KMS-11 (cell line): ENCODE data around the gene CLIC3.

Experiments
- H2AFZ ChIP-seq: fragments of 200-600 bp; sonication (generic); 2 replicates; pipeline ENCODE4 v1.6.1; 2016; ENCODE audit warnings: antibody characterized with exemption, mixed run types, low read depth
- H3K27ac ChIP-seq: fragments of 200-600 bp; sonication (generic); 2 replicates; pipeline ENCODE4 v1.6.1; 2016; ENCODE audit warnings: mild to moderate bottlenecking, mixed run types
- H3K27me3 ChIP-seq: fragments of 200-600 bp; sonication (generic); 2 replicates; pipeline ENCODE4 v1.6.1; 2017; ENCODE audit warnings: mild to moderate bottlenecking, low read depth, mixed run types, moderate library complexity; ENCODE audit not compliant: insufficient read depth
- H3K36me3 ChIP-seq: fragments of 200-600 bp; sonication (generic); 2 replicates; pipeline ENCODE4 v1.6.1; 2017; ENCODE audit warnings: mild to moderate bottlenecking, mixed run types; ENCODE audit not compliant: insufficient read depth
- H3K4me1 ChIP-seq: fragments of 200-600 bp; sonication (generic); 2 replicates; pipeline ENCODE4 v1.6.1; 2016; ENCODE audit warnings: mild to moderate bottlenecking, low read depth, mixed run types; ENCODE audit not compliant: poor library complexity, severe bottlenecking
- H3K4me2 ChIP-seq: fragments of 200-600 bp; sonication (generic); 2 replicates; pipeline ENCODE4 v1.7.0; 2016; ENCODE audit warnings: mild to moderate bottlenecking, mixed run types
- H3K4me3 ChIP-seq: fragments of 200-600 bp; sonication (generic); IDR thresholded peaks from 2 replicates; pipeline ENCODE4 v1.6.1; 2017; ENCODE audit warnings: low read depth, low read length, mixed read lengths; ENCODE audit not compliant: insufficient read depth
- H3K79me2 ChIP-seq: fragments of 200-600 bp; sonication (generic); 2 replicates; pipeline ENCODE4 v1.6.1; 2016; ENCODE audit warnings: low read depth, mixed run types; ENCODE audit not compliant: insufficient read depth
- H3K9ac ChIP-seq: fragments of 200-600 bp; sonication (generic); 2 replicates; pipeline ENCODE4 v1.6.1; 2016; ENCODE audit warnings: mild to moderate bottlenecking, mixed run types
- H4K20me1 ChIP-seq: fragments of 200-600 bp; sonication (generic); 2 replicates; pipeline ENCODE4 v1.6.1; 2016; ENCODE audit warnings: mild to moderate bottlenecking, mixed run types; ENCODE audit not compliant: insufficient read depth
- TF ChIP-seq, protein P1 (sequence below): fragments of 200-600 bp; sonication (generic); conservative IDR thresholded peaks from 2 replicates; pipeline ENCODE4 v1.6.1; 2017; ENCODE audit warnings: low read depth, mild to moderate bottlenecking, antibody characterized with exemption, low read length, moderate library complexity, mixed read lengths

Gene CLIC3

GRCh38 chr9:137018761-137019559, 22.6 kb upstream of the CLIC3 start:
- Histone ChIP-seq H3K4me2 (no peak overlapping the region), H3K79me2 (no peaks in the 10 kb centered on the region), H2AFZ (no peak overlapping the region), H3K4me3 (no peak overlapping the region), H3K9ac (no peak overlapping the region), H3K27ac (no peak overlapping the region), H3K4me1 (peaks cover 4% of the 10 kb centered on the region), H3K27me3 (peaks cover 5% of the 10 kb centered on the region; the same call in 1 of the 2 replicates), H4K20me1 (no peaks in the 10 kb centered on the region), H3K36me3 (no peaks in the 10 kb centered on the region)
- TF ChIP-seq, protein P1, sequence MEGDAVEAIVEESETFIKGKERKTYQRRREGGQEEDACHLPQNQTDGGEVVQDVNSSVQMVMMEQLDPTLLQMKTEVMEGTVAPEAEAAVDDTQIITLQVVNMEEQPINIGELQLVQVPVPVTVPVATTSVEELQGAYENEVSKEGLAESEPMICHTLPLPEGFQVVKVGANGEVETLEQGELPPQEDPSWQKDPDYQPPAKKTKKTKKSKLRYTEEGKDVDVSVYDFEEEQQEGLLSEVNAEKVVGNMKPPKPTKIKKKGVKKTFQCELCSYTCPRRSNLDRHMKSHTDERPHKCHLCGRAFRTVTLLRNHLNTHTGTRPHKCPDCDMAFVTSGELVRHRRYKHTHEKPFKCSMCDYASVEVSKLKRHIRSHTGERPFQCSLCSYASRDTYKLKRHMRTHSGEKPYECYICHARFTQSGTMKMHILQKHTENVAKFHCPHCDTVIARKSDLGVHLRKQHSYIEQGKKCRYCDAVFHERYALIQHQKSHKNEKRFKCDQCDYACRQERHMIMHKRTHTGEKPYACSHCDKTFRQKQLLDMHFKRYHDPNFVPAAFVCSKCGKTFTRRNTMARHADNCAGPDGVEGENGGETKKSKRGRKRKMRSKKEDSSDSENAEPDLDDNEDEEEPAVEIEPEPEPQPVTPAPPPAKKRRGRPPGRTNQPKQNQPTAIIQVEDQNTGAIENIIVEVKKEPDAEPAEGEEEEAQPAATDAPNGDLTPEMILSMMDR: no peak

DNA sequence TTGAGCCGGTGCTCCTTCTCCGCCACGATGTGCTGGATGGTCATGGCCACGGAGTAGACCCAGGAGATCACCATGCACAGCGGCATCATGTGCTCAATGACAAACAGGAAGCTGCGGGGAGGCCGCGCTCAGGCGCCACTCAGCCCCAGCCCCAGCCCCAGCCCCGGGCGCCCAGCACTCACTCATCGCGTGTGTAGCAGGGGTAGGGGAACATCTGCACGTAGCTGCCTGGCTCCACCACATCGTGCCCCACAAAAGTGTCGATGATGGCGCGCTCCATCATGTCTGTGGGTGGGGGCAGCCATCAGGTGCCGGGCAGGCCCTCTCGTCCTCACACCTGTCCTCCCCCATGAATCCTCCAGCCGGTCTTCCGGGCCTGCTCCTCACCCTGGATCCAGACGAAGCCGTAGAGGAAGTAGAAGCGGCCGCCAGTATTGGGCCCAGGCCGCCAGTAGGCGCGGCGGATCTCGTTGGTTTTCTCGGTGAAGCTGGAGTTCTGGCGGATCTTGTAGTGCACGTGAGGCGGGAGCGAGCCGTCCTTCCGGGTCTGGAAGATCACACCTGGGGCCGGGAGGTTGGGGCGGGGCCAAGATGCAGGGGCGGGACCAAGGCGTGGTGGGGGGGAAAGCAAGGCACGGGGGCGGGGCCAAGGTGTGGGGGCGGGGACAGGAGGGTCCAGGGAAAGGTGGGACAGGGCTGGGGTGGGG, 21.6 kb upstream of the CLIC3 start:
- Histone ChIP-seq H2AFZ (no peak overlapping the region), H3K4me3 (no peak overlapping the region), H3K4me2 (no peak overlapping the region), H3K4me1 (peaks cover 4% of the 10 kb centered on the region), H4K20me1 (no peaks in the 10 kb centered on the region), H3K9ac (no peak overlapping the region), H3K27ac (no peak overlapping the region), H3K36me3 (no peaks in the 10 kb centered on the region), H3K79me2 (no peaks in the 10 kb centered on the region), H3K27me3 (peaks cover 5% of the 10 kb centered on the region; the same call in 1 of the 2 replicates)
- TF ChIP-seq, protein P1: no peak

- Histone ChIP-seq H3K4me1 (no peaks in the 10 kb centered on the region), H2AFZ (no peak overlapping the region), H3K4me3 (no peak overlapping the region), H3K4me2 (no peak overlapping the region), H3K27ac (no peak overlapping the region), H3K9ac (no peak overlapping the region), H3K36me3 (no peaks in the 10 kb centered on the region), H3K27me3 (peaks cover 5% of the 10 kb centered on the region; the same call in 1 of the 2 replicates), H4K20me1 (no peaks in the 10 kb centered on the region), H3K79me2 (no peaks in the 10 kb centered on the region)
- TF ChIP-seq, protein P1: no peak
Measured at GRCh38 chr9:137017071-137017470, 20.7 kb upstream of the CLIC3 start.

DNA sequence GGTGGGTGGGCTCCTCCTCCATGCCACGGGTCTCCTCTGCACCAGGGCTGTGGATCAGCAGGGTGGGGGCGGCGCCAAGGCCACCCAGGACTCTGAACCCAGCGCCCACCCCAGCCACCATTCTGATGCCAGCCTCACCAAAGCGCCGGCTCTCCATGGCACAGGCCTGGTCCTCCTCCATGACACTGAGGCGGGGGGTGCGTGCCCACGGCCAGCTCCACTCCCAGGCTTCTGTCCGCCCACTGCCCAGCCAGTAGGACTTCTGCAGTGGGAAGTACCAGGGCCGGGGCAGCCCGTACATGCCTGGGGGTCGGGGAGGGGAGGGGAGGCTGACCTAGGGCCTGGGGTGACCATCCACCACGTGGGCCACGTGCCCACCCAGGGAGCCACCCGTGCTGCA, 20.1 kb upstream of the CLIC3 start:
- no peaks in the 10 kb centered on the region for H3K36me3 ChIP-seq
- H3K4me3 ChIP-seq: no peak overlapping the region
- no peaks in the 10 kb centered on the region for H3K4me1 ChIP-seq
- H3K9ac ChIP-seq: no peak overlapping the region
- peaks cover 5% of the 10 kb centered on the region; the same call in 1 of the 2 replicates for H3K27me3 ChIP-seq
- no peak overlapping the region for H3K27ac ChIP-seq
- H3K79me2 ChIP-seq: no peaks in the 10 kb centered on the region
- no peaks in the 10 kb centered on the region for H4K20me1 ChIP-seq
- no peak overlapping the region for H3K4me2 ChIP-seq
- TF ChIP-seq, protein P1: no peak
- no peak overlapping the region for H2AFZ ChIP-seq
